Mesothelial cell of epicardium (in vitro differentiated cells): ENCODE measurements around the gene ADAR. TPM values are rescaled to one million over a fixed set of nuclear protein-coding genes. Genes with fewer than 3 reads are reported as not detected.

Experiments used
- DNase-seq, 2 experiments: peaks; one replicate each; pipeline ENCODE4 v3.0.0; 2021; ENCODE audit warnings: low spot score in 2 of 2; ENCODE audit not compliant: unreplicated experiment in 2 of 2
- H3K27ac Mint-ChIP-seq: 2 replicates; pipeline ENCODE4 v1.8.0; 2021; ENCODE audit warnings: mixed read lengths
- H3K27me3 Mint-ChIP-seq: 2 replicates; pipeline ENCODE4 v1.8.0; 2021; ENCODE audit warnings: low read depth, mixed read lengths
- H3K36me3 Mint-ChIP-seq: 2 replicates; pipeline ENCODE4 v1.8.0; 2021; ENCODE audit warnings: mixed read lengths
- H3K4me1 Mint-ChIP-seq: 2 replicates; pipeline ENCODE4 v1.8.0; 2021; ENCODE audit warnings: mixed read lengths
- H3K4me3 Mint-ChIP-seq: 2 replicates; pipeline ENCODE4 v1.8.0; 2021; ENCODE audit warnings: mild to moderate bottlenecking, moderate library complexity, mixed read lengths
- H3K9me3 Mint-ChIP-seq: 2 replicates; pipeline ENCODE4 v1.8.0; 2021; ENCODE audit warnings: mixed read lengths
- total RNA-seq: library from RNA; stranded (reverse); gene quantifications from 3 replicates; pipeline ENCODE4 v1.2.1, GENCODE V29; 2021
- TF ChIP-seq, protein P1 (sequence below): fragments of 200-600 bp; sonication (generic); IDR thresholded peaks from one replicate; pipeline ENCODE4 v1.5.0; 2021; ENCODE audit warnings: antibody characterized with exemption; ENCODE audit not compliant: unreplicated experiment

The ADAR gene
- total RNA-seq, 1 donor from 2014 or later: 229 TPM

DNA sequence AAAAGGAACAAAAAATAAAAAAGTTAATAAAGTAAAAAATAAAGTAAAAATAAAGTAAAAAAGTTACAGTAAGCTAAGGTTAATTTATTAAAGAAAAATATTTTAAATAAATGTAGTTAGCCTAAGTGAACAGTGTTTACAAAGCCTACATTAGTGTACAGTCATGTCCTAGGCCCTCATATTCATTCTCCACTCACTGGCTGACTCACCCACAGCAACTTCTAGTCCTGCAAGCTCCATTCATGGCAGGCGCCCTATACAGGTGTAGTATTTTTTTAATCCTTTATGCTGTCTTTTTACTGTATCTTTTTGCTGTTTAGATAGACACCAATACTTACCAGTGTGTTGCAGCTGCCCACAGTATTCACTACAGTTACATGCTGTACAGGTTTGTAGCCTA is 12.4 kb downstream of the ADAR start:
- TF ChIP-seq, protein P1, sequence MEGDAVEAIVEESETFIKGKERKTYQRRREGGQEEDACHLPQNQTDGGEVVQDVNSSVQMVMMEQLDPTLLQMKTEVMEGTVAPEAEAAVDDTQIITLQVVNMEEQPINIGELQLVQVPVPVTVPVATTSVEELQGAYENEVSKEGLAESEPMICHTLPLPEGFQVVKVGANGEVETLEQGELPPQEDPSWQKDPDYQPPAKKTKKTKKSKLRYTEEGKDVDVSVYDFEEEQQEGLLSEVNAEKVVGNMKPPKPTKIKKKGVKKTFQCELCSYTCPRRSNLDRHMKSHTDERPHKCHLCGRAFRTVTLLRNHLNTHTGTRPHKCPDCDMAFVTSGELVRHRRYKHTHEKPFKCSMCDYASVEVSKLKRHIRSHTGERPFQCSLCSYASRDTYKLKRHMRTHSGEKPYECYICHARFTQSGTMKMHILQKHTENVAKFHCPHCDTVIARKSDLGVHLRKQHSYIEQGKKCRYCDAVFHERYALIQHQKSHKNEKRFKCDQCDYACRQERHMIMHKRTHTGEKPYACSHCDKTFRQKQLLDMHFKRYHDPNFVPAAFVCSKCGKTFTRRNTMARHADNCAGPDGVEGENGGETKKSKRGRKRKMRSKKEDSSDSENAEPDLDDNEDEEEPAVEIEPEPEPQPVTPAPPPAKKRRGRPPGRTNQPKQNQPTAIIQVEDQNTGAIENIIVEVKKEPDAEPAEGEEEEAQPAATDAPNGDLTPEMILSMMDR: no peak
- DNase-seq: no peak
- peaks cover 49% of the 10 kb centered on the region for H3K36me3 Mint-ChIP-seq

DNA sequence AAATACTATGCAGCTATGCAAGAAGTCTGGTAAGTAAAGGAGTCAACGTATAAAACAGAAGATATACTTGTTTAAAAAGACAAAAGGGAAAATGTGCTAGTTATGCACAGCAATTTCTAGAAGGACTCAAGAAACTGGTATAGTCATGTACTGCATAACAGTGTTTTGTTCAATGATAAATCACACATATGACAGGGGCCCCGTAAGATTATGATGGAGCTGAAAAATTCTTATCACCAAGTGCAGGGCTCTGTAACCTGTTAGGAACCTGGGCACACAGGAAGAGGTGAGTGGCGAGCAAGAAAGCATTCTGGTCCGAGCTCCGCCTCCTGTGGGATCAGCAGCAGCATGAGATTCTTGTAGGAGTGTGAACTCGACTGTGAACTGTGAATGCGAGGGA is 13.2 kb downstream of the ADAR start:
- Mint-ChIP-seq H3K4me3 (no peak overlapping the region), H3K36me3 (peaks cover 49% of the 10 kb centered on the region), H3K27ac (no peak overlapping the region), H3K4me1 (peaks cover under 1% of the 10 kb centered on the region), H3K9me3 (no peaks in the 10 kb centered on the region), H3K27me3 (no peaks in the 10 kb centered on the region)
- TF ChIP-seq, protein P1: no peak
- DNase-seq: no peak

More for the DNA sequence above, 12.4 kb downstream of the ADAR start:
- H3K9me3 Mint-ChIP-seq: no peaks in the 10 kb centered on the region
- no peak overlapping the region for H3K4me3 Mint-ChIP-seq
- H3K4me1 Mint-ChIP-seq: peaks cover 1% of the 10 kb centered on the region
- H3K27me3 Mint-ChIP-seq: no peaks in the 10 kb centered on the region
- H3K27ac Mint-ChIP-seq: no peak overlapping the region

DNA sequence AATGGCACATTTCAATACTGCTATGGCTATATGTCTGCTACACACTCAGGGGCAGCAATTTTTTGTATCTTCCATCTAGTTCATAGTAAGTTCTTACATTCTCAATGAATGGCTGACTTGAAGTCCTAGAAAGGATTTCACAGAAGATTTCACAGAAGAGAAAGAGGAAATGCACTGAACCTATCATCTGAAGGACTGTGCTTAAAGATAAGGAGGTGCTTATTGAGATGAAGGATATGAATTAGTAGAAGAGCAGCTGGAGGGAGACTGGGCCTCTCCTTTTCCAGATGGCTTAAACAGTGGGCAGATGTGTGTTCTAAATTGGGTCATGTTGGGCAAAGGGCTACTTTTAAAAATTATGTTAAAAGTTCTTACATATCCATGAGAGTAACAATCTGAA is 14.6 kb downstream of the ADAR start:
- H3K27me3 Mint-ChIP-seq: no peaks in the 10 kb centered on the region
- H3K9me3 Mint-ChIP-seq: no peaks in the 10 kb centered on the region
- H3K4me3 Mint-ChIP-seq: no peak overlapping the region
- H3K36me3 Mint-ChIP-seq: peaks cover 58% of the 10 kb centered on the region
- no peaks in the 10 kb centered on the region for H3K4me1 Mint-ChIP-seq
- TF ChIP-seq, protein P1: no peak
- H3K27ac Mint-ChIP-seq: no peak overlapping the region
- DNase-seq: no peak

DNA sequence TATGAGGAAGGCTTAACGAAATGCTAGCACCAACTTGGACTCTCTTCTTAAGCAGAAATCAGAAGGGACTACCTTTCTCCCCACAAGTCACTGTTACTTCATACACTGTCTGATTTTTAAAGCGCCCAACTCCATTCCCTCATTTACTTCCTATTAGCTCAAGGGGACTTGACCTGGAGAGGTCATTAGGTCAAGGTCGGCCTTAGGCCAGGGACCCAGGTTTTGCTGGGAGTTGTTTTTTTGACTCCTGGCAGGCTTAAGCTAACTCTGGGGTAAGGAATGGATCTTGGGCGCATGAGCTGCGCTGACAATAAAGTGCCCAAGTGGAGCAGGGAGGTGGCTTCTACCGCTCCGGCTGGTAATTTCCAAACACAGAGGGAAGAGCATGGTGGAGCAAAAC is 16.8 kb downstream of the ADAR start:
- Mint-ChIP-seq H3K27ac (no peak overlapping the region), H3K9me3 (no peaks in the 10 kb centered on the region), H3K4me1 (no peaks in the 10 kb centered on the region), H3K4me3 (no peak overlapping the region), H3K36me3 (peaks cover 56% of the 10 kb centered on the region), H3K27me3 (no peaks in the 10 kb centered on the region)
- no peak for DNase-seq
- TF ChIP-seq, protein P1: no peak

DNA sequence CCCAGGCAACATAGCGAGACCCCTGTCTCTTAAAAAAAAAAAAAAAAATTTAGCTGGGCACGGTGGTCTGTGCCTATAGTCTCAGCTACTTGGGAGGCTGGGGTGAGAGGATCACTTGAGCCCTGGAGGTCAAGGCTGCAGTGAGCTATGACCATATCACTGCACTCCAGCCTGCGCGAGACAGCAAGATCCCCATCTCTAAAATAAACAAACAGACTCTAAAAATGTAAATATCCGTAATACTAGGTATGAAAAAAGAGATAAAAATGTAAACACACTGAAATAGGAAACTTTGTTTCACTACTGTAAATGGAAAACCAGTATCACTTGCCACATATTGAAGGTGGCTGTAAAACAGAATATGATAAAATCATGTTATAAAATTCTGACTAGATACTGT is 17.2 kb downstream of the ADAR start:
- TF ChIP-seq, protein P1: no peak
- H3K9me3 Mint-ChIP-seq: no peaks in the 10 kb centered on the region
- no peaks in the 10 kb centered on the region for H3K4me1 Mint-ChIP-seq
- H3K4me3 Mint-ChIP-seq: no peak overlapping the region
- H3K27me3 Mint-ChIP-seq: no peaks in the 10 kb centered on the region
- no peak for DNase-seq
- H3K36me3 Mint-ChIP-seq: peaks cover 59% of the 10 kb centered on the region
- no peak overlapping the region for H3K27ac Mint-ChIP-seq

DNA sequence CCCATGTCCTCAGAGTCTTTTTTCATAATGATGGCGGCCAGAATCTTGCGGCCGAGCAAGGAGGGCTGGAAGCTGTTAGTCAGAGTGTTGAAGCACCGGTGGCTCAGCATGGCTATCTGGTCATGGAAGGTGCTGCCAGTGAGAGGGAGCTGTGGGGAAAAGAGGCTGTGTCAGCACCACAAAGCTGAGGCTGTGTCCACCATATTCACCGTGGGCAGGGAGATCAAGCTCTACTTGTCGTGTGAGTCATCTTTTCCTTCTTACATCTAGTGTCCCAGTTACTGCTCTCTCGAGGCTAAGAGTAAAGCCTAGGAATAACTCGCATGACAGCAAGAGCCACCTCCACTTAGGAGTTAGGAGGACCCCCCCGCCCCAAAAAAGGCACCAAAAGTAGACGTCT is 18.2 kb downstream of the ADAR start:
- Mint-ChIP-seq H3K9me3 (no peaks in the 10 kb centered on the region), H3K4me1 (no peaks in the 10 kb centered on the region), H3K27ac (no peak overlapping the region), H3K4me3 (no peak overlapping the region), H3K27me3 (no peaks in the 10 kb centered on the region), H3K36me3 (peaks cover 68% of the 10 kb centered on the region)
- no peak for DNase-seq
- TF ChIP-seq, protein P1: no peak
